Omental fat pad (tissue), 4 donors: ENCODE data around the gene CD93. TPM values are rescaled to one million over a fixed set of nuclear protein-coding genes. Genes with fewer than 3 reads are reported as not detected.

Experiments used
- ATAC-seq: fragments of 150-250 bp; one replicate; pipeline ENCODE4 v1.9.1; 2016; ENCODE audit warnings: mild to moderate bottlenecking, moderate library complexity; ENCODE audit not compliant: low FRiP score
- DNase-seq: peaks from one replicate; pipeline ENCODE4 v3.0.0-alpha.2; 2019; ENCODE audit warnings: low spot score
- CTCF ChIP-seq, 3 donors: fragments of 450-650 bp; IDR thresholded peaks; one replicate each; pipeline ENCODE4 v1.5.1; 2016 to 2017; ENCODE audit warnings: antibody characterized with exemption in 3 of 3, mild to moderate bottlenecking in 3 of 3, moderate library complexity in 2 of 3
- total RNA-seq, 4 donors: library from RNA; depleted of rRNA; stranded (reverse); fragments of >200 nt; gene quantifications; one replicate each; pipeline ENCODE4 v1.1.0, GENCODE V29; 2016

Gene CD93
- total RNA-seq, 4 donors from 2014 or later: 43.8 to 227 (median 140) TPM

GRCh38 chr20:23084282-23084844 lies 1.8 kb downstream of the CD93 start:
- ATAC-seq (no peak), DNase-seq (no peak)
- TF ChIP-seq CTCF (IDR thresholded peaks at IDR 0.05): no peak

GRCh38 chr20:23083553-23084220 lies 2.4 kb downstream of the CD93 start:
- TF ChIP-seq CTCF (IDR thresholded peaks at IDR 0.05): no peak
- no peak for DNase-seq
- no peak for ATAC-seq

- no peak for TF ChIP-seq CTCF (IDR thresholded peaks at IDR 0.05)
- ATAC-seq (no peak), DNase-seq (no peak)
Observed at GRCh38 chr20:23082846-23083552, 3.1 kb downstream of the CD93 start.

- TF ChIP-seq CTCF (IDR thresholded peaks at IDR 0.05): no peak
- DNase-seq: no peak
- ATAC-seq: no peak
Observed at GRCh38 chr20:23081263-23081819, 4.8 kb downstream of the CD93 start.

- TF ChIP-seq CTCF (IDR thresholded peaks at IDR 0.05): no peak
- no peak for ATAC-seq
- DNase-seq: no peak
Observed at GRCh38 chr20:23080521-23080920, 5.6 kb downstream of the CD93 start.

- DNase-seq (no peak), ATAC-seq (no peak)
- TF ChIP-seq CTCF (IDR thresholded peaks at IDR 0.05): no peak
Observed at GRCh38 chr20:23079926-23080325, 6.2 kb downstream of the CD93 start.
